ENCODE data around the gene CIDEC. TPM values are rescaled to one million over a fixed set of nuclear protein-coding genes. Genes with fewer than 3 reads are reported as not detected.
A peak's percentile ranks its signal among the peaks of the same experiment; 100 is the strongest.

Gene CIDEC
- total RNA-seq, 1 experiment from 2014 or later, result 0.37 TPM

- no peaks in the 10 kb centered on the region for H3K9me2 ChIP-seq (ENCODE audit: insufficient read depth)
- H3K36me3 ChIP-seq (ENCODE audit: low read depth), result no peaks in the 10 kb centered on the region
- peaks cover 55% of the 10 kb centered on the region for H3K4me1 ChIP-seq (replicated peaks; ENCODE audit: insufficient read depth)
- BruUV-seq (replicated peaks), result no TSS peak
- no peaks in the 10 kb centered on the region for H3K9me3 ChIP-seq (ENCODE audit: insufficient read depth, low read depth)
- CTCF ChIA-PET, result interaction anchor here (0.6 kb wide), 1 partner anchor 16 kb away, joined by 9 read pairs; no protein-coding TSS in a partner anchor
- H2AFZ ChIP-seq, result no peak overlapping the region
- no peaks in the 10 kb centered on the region for H3K27me3 ChIP-seq (ENCODE audit: insufficient read depth, low read depth)
- no peak overlapping the region for H3K4me2 ChIP-seq
- H3K79me2 ChIP-seq (ENCODE audit: low read depth), result no peaks in the 10 kb centered on the region
- no peak for DNase-seq
- TF ChIP-seq CTCF (conservative IDR thresholded peaks at IDR 0.05), result no peak
- no peak for TF ChIP-seq EZH2 (IDR thresholded peaks at IDR 0.05; ENCODE audit: low read depth)
- POLR2A ChIA-PET (ENCODE audit: unreplicated experiment), result interaction anchor here (0.5 kb wide), 1 partner anchor 32 kb away, joined by 9 read pairs; no protein-coding TSS in a partner anchor
- no peak overlapping the region for H3K4me3 ChIP-seq
- peaks cover 25% of the 10 kb centered on the region for H3F3A ChIP-seq (ENCODE audit: insufficient read depth, low read depth)
- intact Hi-C loops (cut with micrococcal nuclease; ENCODE audit: unreplicated experiment), result no loop called here
- H4K20me1 ChIP-seq (ENCODE audit: insufficient read depth), result no peaks in the 10 kb centered on the region
- H3K27ac ChIP-seq, result no peak overlapping the region
Measured at GRCh38 chr3:9915254-9916141, 35.4 kb upstream of the CIDEC start.

GRCh38 chr3:9914559-9915253, 34.7 kb upstream of the CIDEC start:
- POLR2A ChIA-PET (ENCODE audit: unreplicated experiment), result no interaction called here
- Histone ChIP-seq H3K4me3 (no peak overlapping the region), H3K9me3 (ENCODE audit: insufficient read depth, low read depth) (no peaks in the 10 kb centered on the region), H3K9me2 (ENCODE audit: insufficient read depth) (no peaks in the 10 kb centered on the region), H3K79me2 (ENCODE audit: low read depth) (no peaks in the 10 kb centered on the region), H3K4me2 (no peak overlapping the region), H3K4me1 (replicated peaks; ENCODE audit: insufficient read depth) (peaks cover 57% of the 10 kb centered on the region), H4K20me1 (ENCODE audit: insufficient read depth) (no peaks in the 10 kb centered on the region), H3F3A (ENCODE audit: insufficient read depth, low read depth) (peaks cover 29% of the 10 kb centered on the region), H3K27ac (no peak overlapping the region), H3K36me3 (ENCODE audit: low read depth) (no peaks in the 10 kb centered on the region), H2AFZ (no peak overlapping the region), H3K27me3 (ENCODE audit: insufficient read depth, low read depth) (no peaks in the 10 kb centered on the region)
- intact Hi-C loops (cut with micrococcal nuclease; ENCODE audit: unreplicated experiment), result no loop called here
- BruUV-seq (replicated peaks), result no TSS peak
- CTCF ChIA-PET, result interaction anchor here (0.5 to 0.7 kb wide), 2 partner anchors 18 to 977 kb away, joined by 5 to 6 read pairs; no protein-coding TSS in a partner anchor
- TF ChIP-seq EZH2 (IDR thresholded peaks at IDR 0.05; ENCODE audit: low read depth), result no peak
- DNase-seq, result no peak

- no peak overlapping the region for H3K4me3 ChIP-seq
- H3K9me2 ChIP-seq (ENCODE audit: insufficient read depth), result no peaks in the 10 kb centered on the region
- no peak for TF ChIP-seq CTCF (conservative IDR thresholded peaks at IDR 0.05)
- TF ChIP-seq EZH2 (IDR thresholded peaks at IDR 0.05; ENCODE audit: low read depth), result no peak
- peaks cover 62% of the 10 kb centered on the region for H3K4me1 ChIP-seq (replicated peaks; ENCODE audit: insufficient read depth)
- CTCF ChIA-PET, result interaction anchor here (0.5 to 0.7 kb wide), 2 partner anchors 19 to 978 kb away, joined by 5 to 6 read pairs; no protein-coding TSS in a partner anchor
- H4K20me1 ChIP-seq (ENCODE audit: insufficient read depth), result no peaks in the 10 kb centered on the region
- H3K27ac ChIP-seq, result no peak overlapping the region
- no TSS peak for BruUV-seq (replicated peaks)
- no peak for DNase-seq
- H3F3A ChIP-seq (ENCODE audit: insufficient read depth, low read depth), result peaks cover 32% of the 10 kb centered on the region
- no peaks in the 10 kb centered on the region for H3K79me2 ChIP-seq (ENCODE audit: low read depth)
- H3K27me3 ChIP-seq (ENCODE audit: insufficient read depth, low read depth), result no peaks in the 10 kb centered on the region
- H3K36me3 ChIP-seq (ENCODE audit: low read depth), result no peaks in the 10 kb centered on the region
- POLR2A ChIA-PET (ENCODE audit: unreplicated experiment), result no interaction called here
- intact Hi-C loops (cut with micrococcal nuclease; ENCODE audit: unreplicated experiment), result no loop called here
- H2AFZ ChIP-seq, result no peak overlapping the region
- H3K9me3 ChIP-seq (ENCODE audit: insufficient read depth, low read depth), result no peaks in the 10 kb centered on the region
- H3K4me2 ChIP-seq, result peak overlapping the region; percentile 24; the same call in 1 of the 2 replicates
Measured at GRCh38 chr3:9914011-9914410, 34.0 kb upstream of the CIDEC start.

All from PC-9 (cell line).